A673 (cell line): Measurements from ENCODE around the gene TMEM218.

Source experiments
- CTCF ChIP-seq: fragments of 300-800, 200-600 bp; sonication (generic); conservative IDR thresholded peaks from 2 replicates; pipeline ENCODE4 v1.5.1; 2017; ENCODE audit warnings: low read depth, mild to moderate bottlenecking, antibody characterized with exemption, low read length, moderate library complexity, mixed read lengths
- EZH2 ChIP-seq: fragments of 200-600 bp; sonication (generic); IDR thresholded peaks from 2 replicates; pipeline ENCODE4 v1.6.1; 2017; ENCODE audit warnings: borderline replicate concordance, low read depth, mild to moderate bottlenecking, mixed read lengths, antibody characterized with exemption, low read length; ENCODE audit not compliant: poor library complexity, severe bottlenecking

GRCh38 chr11:125148011-125148410 is 36.6 kb upstream of the TMEM218 start:
- TF ChIP-seq CTCF (no peak), EZH2 (no peak)
